ENCODE measurements around the gene TLE3. TPM values are rescaled to one million over a fixed set of nuclear protein-coding genes. Genes with fewer than 3 reads are reported as not detected.

The TLE3 gene
- polyA plus RNA-seq, 1 of the 3 experiments (the other 2 are of a cell fraction): 14.7 TPM

GRCh38 chr15:70004826-70005225 is 92.9 kb downstream of the TLE3 start:
- H3K4me3 ChIP-seq (ENCODE audit: low read depth in 2 of 2, low read length in 1 of 2): no peak overlapping the region
- no peak overlapping the region for H3K27ac ChIP-seq (ENCODE audit: low read depth in 2 of 2, low read length in 1 of 2)
- no peak overlapping the region for H3K4me2 ChIP-seq
- WGBS (ENCODE audit: low lambda C conversion rate): 64% methylated on average over 3 of the region's 3 CpGs
- ChIA-PET POLR2A (no interaction called here), CTCF (no interaction called here)
- no peaks in the 10 kb centered on the region for H3K36me3 ChIP-seq (replicated peaks in 1 of 2; ENCODE audit: control insufficient read depth in 1 of 2, insufficient read depth in 2 of 2, low read length in 1 of 2)
- peaks cover 28% of the 10 kb centered on the region; the same call in 1 of the 2 replicates for H3K27me3 ChIP-seq (ENCODE audit: insufficient read depth)
- H2AFZ ChIP-seq (ENCODE audit: low read depth): no peak overlapping the region
- no peaks in the 10 kb centered on the region for H3K4me1 ChIP-seq (ENCODE audit: control insufficient read depth in 1 of 2, insufficient read depth in 2 of 2, low read depth in 1 of 2, low read length in 1 of 2)
- H3K9ac ChIP-seq: no peak overlapping the region
- no peaks in the 10 kb centered on the region for H3K9me3 ChIP-seq
- no peak for DNase-seq
- H4K20me1 ChIP-seq (ENCODE audit: insufficient read depth): no peaks in the 10 kb centered on the region
- H3F3A ChIP-seq (replicated peaks; ENCODE audit: insufficient read depth): no peaks in the 10 kb centered on the region
- no peaks in the 10 kb centered on the region for H3K79me2 ChIP-seq (ENCODE audit: insufficient read depth)
- H3K9me2 ChIP-seq: no peaks in the 10 kb centered on the region
- TF ChIP-seq MAX (IDR thresholded peaks at IDR 0.05; ENCODE audit: low read depth) (no peak), SIN3A (IDR thresholded peaks at IDR 0.05; ENCODE audit: borderline replicate concordance, low read depth, low read length) (no peak), FOXJ3 (CRISPR knock-in tag; IDR thresholded peaks at IDR 0.05) (no peak), YY1 (IDR thresholded peaks at IDR 0.05; ENCODE audit: low read depth) (no peak), GABPA (IDR thresholded peaks at IDR 0.05; ENCODE audit: low read depth) (no peak), TEAD4 (IDR thresholded peaks at IDR 0.05; ENCODE audit: borderline replicate concordance, insufficient read depth) (no peak)
- TF ChIP-seq, protein P1, sequence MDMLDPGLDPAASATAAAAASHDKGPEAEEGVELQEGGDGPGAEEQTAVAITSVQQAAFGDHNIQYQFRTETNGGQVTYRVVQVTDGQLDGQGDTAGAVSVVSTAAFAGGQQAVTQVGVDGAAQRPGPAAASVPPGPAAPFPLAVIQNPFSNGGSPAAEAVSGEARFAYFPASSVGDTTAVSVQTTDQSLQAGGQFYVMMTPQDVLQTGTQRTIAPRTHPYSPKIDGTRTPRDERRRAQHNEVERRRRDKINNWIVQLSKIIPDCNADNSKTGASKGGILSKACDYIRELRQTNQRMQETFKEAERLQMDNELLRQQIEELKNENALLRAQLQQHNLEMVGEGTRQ (IDR thresholded peaks at IDR 0.05; ENCODE audit: borderline replicate concordance, low read depth, low read length): no peak
- TF ChIP-seq, protein P2, sequence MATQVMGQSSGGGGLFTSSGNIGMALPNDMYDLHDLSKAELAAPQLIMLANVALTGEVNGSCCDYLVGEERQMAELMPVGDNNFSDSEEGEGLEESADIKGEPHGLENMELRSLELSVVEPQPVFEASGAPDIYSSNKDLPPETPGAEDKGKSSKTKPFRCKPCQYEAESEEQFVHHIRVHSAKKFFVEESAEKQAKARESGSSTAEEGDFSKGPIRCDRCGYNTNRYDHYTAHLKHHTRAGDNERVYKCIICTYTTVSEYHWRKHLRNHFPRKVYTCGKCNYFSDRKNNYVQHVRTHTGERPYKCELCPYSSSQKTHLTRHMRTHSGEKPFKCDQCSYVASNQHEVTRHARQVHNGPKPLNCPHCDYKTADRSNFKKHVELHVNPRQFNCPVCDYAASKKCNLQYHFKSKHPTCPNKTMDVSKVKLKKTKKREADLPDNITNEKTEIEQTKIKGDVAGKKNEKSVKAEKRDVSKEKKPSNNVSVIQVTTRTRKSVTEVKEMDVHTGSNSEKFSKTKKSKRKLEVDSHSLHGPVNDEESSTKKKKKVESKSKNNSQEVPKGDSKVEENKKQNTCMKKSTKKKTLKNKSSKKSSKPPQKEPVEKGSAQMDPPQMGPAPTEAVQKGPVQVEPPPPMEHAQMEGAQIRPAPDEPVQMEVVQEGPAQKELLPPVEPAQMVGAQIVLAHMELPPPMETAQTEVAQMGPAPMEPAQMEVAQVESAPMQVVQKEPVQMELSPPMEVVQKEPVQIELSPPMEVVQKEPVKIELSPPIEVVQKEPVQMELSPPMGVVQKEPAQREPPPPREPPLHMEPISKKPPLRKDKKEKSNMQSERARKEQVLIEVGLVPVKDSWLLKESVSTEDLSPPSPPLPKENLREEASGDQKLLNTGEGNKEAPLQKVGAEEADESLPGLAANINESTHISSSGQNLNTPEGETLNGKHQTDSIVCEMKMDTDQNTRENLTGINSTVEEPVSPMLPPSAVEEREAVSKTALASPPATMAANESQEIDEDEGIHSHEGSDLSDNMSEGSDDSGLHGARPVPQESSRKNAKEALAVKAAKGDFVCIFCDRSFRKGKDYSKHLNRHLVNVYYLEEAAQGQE (IDR thresholded peaks at IDR 0.05; ENCODE audit: low read depth, low read length): no peak

DNA sequence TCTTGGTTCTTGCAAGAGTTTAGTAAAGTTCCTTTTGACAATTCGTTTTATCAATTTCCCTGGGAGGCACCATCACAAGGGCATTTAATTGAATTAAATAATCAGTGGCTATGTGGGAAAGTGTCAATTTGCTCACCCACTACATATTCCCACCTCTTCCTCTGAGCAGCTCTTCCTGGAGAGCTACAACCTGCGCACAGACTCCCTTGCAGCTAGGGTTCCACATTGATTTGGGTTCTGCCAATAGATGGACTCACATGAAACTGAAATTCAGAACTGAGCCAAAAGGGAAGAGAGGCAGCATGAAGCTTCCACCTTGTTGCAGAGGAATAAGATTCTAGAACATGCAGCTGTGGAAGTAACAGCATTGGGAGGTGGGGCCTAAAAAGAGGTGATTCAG is 94.8 kb downstream of the TLE3 start:
- ChIA-PET CTCF (interaction anchor here (1.2 kb wide), 1 partner anchor 15 kb away, joined by 3 read pairs; no protein-coding TSS in a partner anchor), POLR2A (no interaction called here)
- no peak overlapping the region for H3K27ac ChIP-seq (ENCODE audit: low read depth in 2 of 2, low read length in 1 of 2)
- no peak overlapping the region for H3K4me3 ChIP-seq (ENCODE audit: low read depth in 2 of 2, low read length in 1 of 2)
- H3K27me3 ChIP-seq (ENCODE audit: insufficient read depth): peaks cover 19% of the 10 kb centered on the region; the same call in 1 of the 2 replicates
- no peak overlapping the region for H3K9ac ChIP-seq
- H3K36me3 ChIP-seq (replicated peaks in 1 of 2; ENCODE audit: control insufficient read depth in 1 of 2, insufficient read depth in 2 of 2, low read length in 1 of 2): no peaks in the 10 kb centered on the region
- TF ChIP-seq RXRA (IDR thresholded peaks at IDR 0.05; ENCODE audit: borderline replicate concordance, low read depth) (no peak), CTCF (IDR thresholded peaks at IDR 0.05) (no peak), CHD2 (IDR thresholded peaks at IDR 0.05; ENCODE audit: low read length, partially characterized antibody) (no peak), NFIC (IDR thresholded peaks at IDR 0.05; ENCODE audit: borderline replicate concordance) (no peak), TEAD4 (IDR thresholded peaks at IDR 0.05; ENCODE audit: borderline replicate concordance, insufficient read depth) (no peak), EZH2phosphoT487 (IDR thresholded peaks at IDR 0.05; ENCODE audit: borderline replicate concordance, low read depth) (no peak), SMC3 (IDR thresholded peaks at IDR 0.05; ENCODE audit: low read depth, low read length) (no peak), POLR2AphosphoS5 (IDR thresholded peaks at IDR 0.05; ENCODE audit: low read depth, low read length) (no peak), EP300 (IDR thresholded peaks at IDR 0.05; ENCODE audit: borderline replicate concordance in 1 of 2, low read depth in 1 of 2, low read length in 1 of 2) (no peak), JUND (IDR thresholded peaks at IDR 0.05) (no peak)
- TF ChIP-seq, protein P1 (IDR thresholded peaks at IDR 0.05; ENCODE audit: borderline replicate concordance, low read depth, low read length): no peak
- TF ChIP-seq, protein P3, sequence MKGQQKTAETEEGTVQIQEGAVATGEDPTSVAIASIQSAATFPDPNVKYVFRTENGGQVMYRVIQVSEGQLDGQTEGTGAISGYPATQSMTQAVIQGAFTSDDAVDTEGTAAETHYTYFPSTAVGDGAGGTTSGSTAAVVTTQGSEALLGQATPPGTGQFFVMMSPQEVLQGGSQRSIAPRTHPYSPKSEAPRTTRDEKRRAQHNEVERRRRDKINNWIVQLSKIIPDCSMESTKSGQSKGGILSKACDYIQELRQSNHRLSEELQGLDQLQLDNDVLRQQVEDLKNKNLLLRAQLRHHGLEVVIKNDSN (IDR thresholded peaks at IDR 0.05; ENCODE audit: borderline replicate concordance, low read depth): no peak
- H3F3A ChIP-seq (replicated peaks; ENCODE audit: insufficient read depth): no peaks in the 10 kb centered on the region
- WGBS (ENCODE audit: low lambda C conversion rate): 58% methylated on average over 2 of the region's 2 CpGs
- peaks cover 0 to 3% of the 10 kb centered on the region in 2 experiments; a peak in 1 of 4 replicates for H3K4me1 ChIP-seq (ENCODE audit: control insufficient read depth in 1 of 2, insufficient read depth in 2 of 2, low read depth in 1 of 2, low read length in 1 of 2)
- H4K20me1 ChIP-seq (ENCODE audit: insufficient read depth): no peaks in the 10 kb centered on the region
- no peaks in the 10 kb centered on the region for H3K79me2 ChIP-seq (ENCODE audit: insufficient read depth)
- H2AFZ ChIP-seq (ENCODE audit: low read depth): no peak overlapping the region
- no peak overlapping the region for H3K4me2 ChIP-seq
- no peaks in the 10 kb centered on the region for H3K9me3 ChIP-seq
- DNase-seq: no peak
- no peaks in the 10 kb centered on the region for H3K9me2 ChIP-seq
